GM12873 (cell line): ENCODE data around the gene ARSI.

Experiments
- CTCF ChIP-seq: IDR thresholded peaks from 2 replicates; pipeline ENCODE4 v1.5.1; 2012; ENCODE audit warnings: low read depth, mild to moderate bottlenecking, moderate library complexity, low read length, control low read depth; ENCODE audit not compliant: insufficient read depth; ENCODE audit errors: missing control alignments

ARSI gene

GRCh38 chr5:150279330-150280020 is 23.2 kb downstream of the ARSI start:
- TF ChIP-seq CTCF = no peak

GRCh38 chr5:150278916-150279315 is 23.8 kb downstream of the ARSI start:
- no peak for TF ChIP-seq CTCF

GRCh38 chr5:150278046-150278730 is 24.5 kb downstream of the ARSI start:
- TF ChIP-seq CTCF = no peak

- TF ChIP-seq CTCF = no peak
Observed at GRCh38 chr5:150277043-150277442, 25.7 kb downstream of the ARSI start.

- no peak for TF ChIP-seq CTCF
Observed at GRCh38 chr5:150274811-150275210, 27.9 kb downstream of the ARSI start.

GRCh38 chr5:150272531-150272930 is 30.2 kb downstream of the ARSI start:
- peak; percentile 55 for TF ChIP-seq CTCF

- no peak for TF ChIP-seq CTCF
Observed at GRCh38 chr5:150271923-150272322, 30.8 kb downstream of the ARSI start.
